ENCODE data around the gene SLC4A7.

DNA sequence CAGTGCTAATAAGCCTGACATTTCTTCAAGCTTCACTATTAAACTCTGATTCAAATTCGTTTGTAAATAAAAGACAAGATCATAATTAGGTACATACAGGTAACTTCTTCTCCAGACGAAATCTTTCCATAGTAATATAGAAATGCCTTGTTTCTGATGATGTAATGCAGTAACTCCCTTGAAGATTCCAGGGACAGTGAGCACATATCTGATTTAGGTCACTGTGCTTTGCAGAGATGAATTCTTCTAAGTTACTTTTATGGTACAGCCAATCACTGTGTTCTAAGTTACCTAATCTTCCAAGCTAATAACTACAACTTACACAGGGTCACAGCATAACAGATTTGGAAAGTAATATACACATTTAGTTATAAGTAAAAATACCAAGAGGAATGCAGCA, 27.6 kb downstream of the SLC4A7 start:
- no peak for TF ChIP-seq POLR2A (IDR thresholded peaks at IDR 0.05)
- TF ChIP-seq, protein P1, sequence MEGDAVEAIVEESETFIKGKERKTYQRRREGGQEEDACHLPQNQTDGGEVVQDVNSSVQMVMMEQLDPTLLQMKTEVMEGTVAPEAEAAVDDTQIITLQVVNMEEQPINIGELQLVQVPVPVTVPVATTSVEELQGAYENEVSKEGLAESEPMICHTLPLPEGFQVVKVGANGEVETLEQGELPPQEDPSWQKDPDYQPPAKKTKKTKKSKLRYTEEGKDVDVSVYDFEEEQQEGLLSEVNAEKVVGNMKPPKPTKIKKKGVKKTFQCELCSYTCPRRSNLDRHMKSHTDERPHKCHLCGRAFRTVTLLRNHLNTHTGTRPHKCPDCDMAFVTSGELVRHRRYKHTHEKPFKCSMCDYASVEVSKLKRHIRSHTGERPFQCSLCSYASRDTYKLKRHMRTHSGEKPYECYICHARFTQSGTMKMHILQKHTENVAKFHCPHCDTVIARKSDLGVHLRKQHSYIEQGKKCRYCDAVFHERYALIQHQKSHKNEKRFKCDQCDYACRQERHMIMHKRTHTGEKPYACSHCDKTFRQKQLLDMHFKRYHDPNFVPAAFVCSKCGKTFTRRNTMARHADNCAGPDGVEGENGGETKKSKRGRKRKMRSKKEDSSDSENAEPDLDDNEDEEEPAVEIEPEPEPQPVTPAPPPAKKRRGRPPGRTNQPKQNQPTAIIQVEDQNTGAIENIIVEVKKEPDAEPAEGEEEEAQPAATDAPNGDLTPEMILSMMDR (IDR thresholded peaks at IDR 0.05), result no peak
